ENCODE measurements around the gene ITGA1. TPM values are rescaled to one million over a fixed set of nuclear protein-coding genes. Genes with fewer than 3 reads are reported as not detected.

Gene ITGA1
- total RNA-seq, 1 experiment from 2014 or later = 26.4 TPM

DNA sequence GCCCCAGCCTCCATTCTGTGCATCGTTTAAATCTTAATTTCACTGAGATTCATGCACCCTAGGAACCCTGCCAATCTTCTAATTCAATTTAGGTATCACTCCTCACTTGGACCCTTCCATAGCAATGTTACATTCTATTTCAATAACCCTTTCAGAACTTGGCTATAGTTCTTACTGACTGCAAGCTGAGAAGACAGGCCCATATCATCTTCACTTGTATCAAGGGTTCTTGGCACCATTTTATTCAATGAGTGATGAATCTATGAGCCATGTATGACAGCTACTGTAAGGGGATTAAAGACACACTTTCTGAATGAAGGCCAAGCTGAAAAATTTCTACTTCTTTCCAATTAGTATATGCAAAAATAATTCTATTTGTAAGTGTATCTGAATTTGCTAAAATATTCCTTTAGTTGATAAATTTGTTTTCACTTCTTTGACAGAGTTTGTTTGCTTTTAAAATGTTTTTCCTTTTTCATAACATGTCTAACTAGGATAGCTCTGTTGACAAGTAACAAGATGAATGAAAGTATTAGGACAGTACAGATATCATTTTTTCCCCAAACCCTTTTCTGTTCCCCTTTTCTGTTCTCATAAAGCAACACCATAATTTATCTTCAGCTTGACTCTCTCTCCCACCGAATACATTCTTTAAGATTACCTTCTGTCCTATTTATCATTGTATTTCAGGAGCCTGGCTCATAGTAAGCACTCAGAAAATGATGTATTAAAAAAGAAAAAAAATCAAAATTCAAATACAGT, 211.0 kb downstream of the ITGA1 start:
- intact Hi-C loops (cut with micrococcal nuclease; ENCODE audit: unreplicated experiment) = no loop called here
- TF ChIP-seq, protein P1, sequence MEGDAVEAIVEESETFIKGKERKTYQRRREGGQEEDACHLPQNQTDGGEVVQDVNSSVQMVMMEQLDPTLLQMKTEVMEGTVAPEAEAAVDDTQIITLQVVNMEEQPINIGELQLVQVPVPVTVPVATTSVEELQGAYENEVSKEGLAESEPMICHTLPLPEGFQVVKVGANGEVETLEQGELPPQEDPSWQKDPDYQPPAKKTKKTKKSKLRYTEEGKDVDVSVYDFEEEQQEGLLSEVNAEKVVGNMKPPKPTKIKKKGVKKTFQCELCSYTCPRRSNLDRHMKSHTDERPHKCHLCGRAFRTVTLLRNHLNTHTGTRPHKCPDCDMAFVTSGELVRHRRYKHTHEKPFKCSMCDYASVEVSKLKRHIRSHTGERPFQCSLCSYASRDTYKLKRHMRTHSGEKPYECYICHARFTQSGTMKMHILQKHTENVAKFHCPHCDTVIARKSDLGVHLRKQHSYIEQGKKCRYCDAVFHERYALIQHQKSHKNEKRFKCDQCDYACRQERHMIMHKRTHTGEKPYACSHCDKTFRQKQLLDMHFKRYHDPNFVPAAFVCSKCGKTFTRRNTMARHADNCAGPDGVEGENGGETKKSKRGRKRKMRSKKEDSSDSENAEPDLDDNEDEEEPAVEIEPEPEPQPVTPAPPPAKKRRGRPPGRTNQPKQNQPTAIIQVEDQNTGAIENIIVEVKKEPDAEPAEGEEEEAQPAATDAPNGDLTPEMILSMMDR (IDR thresholded peaks at IDR 0.05; ENCODE audit: insufficient read depth in 1 of 2, low read depth in 1 of 2, low read length in 1 of 2, severe bottlenecking in 1 of 2, unreplicated experiment in 1 of 2) = no peak
- DNase-seq = no peak
- H3K27me3 Mint-ChIP-seq (ENCODE audit: insufficient read depth, unreplicated experiment) = no peaks in the 10 kb centered on the region
- H3K4me1 Mint-ChIP-seq (ENCODE audit: low read depth, unreplicated experiment) = no peaks in the 10 kb centered on the region
- H3K27ac Mint-ChIP-seq (ENCODE audit: unreplicated experiment) = no peak overlapping the region
- H3K36me3 Mint-ChIP-seq (ENCODE audit: insufficient read depth, unreplicated experiment) = peaks cover 17% of the 10 kb centered on the region
- Histone ChIP-seq H3K36me3 (ENCODE audit: control insufficient read depth, insufficient read depth, low read length) (no peaks in the 10 kb centered on the region; the same call in 1 of the 2 replicates), H3K9me3 (no peaks in the 10 kb centered on the region), H3K4me3 (ENCODE audit: low read depth, low read length) (no peak overlapping the region), H3K4me1 (peaks cover 17% of the 10 kb centered on the region), H3K27me3 (replicated peaks; ENCODE audit: control insufficient read depth, insufficient read depth, low read length) (no peaks in the 10 kb centered on the region)
- ChIA-PET POLR2A (no interaction called here), CTCF (no interaction called here)
- H3K9me3 Mint-ChIP-seq (ENCODE audit: unreplicated experiment) = no peaks in the 10 kb centered on the region
- no TSS peak for BruUV-seq (replicated peaks)
- no peak overlapping the region for H3K4me3 Mint-ChIP-seq (ENCODE audit: unreplicated experiment)

DNA sequence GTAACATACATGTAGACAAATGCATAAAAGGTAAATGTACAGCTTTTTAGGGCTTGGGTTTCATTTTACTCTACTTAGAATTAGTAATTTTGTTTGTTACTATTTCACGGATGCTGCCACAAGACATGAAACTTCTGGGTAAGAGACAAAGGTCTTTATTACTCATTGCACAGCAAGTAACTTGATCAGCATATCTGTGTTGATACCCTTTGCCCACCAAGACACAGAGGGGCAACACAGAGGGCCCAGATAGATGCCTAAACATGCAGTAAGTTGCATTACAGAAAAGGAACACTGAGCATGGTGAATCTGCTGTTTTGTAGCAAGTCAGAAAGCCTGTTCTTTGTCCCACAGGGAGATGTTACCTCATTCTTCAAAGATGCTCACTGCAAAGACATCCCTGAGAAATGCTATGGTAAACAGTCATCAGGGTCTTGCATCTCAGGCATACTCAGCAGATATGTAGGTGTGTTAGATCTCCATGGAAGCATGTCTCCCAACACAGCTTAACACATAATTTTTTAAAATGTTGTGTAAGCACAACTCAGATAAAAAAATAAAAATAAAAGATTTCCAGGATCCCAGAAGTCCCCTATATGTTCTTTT, 211.7 kb downstream of the ITGA1 start:
- Mint-ChIP-seq H3K27ac (ENCODE audit: unreplicated experiment) (no peak overlapping the region), H3K36me3 (ENCODE audit: insufficient read depth, unreplicated experiment) (peaks cover 21% of the 10 kb centered on the region), H3K9me3 (ENCODE audit: unreplicated experiment) (no peaks in the 10 kb centered on the region), H3K4me1 (ENCODE audit: low read depth, unreplicated experiment) (no peaks in the 10 kb centered on the region), H3K27me3 (ENCODE audit: insufficient read depth, unreplicated experiment) (no peaks in the 10 kb centered on the region), H3K4me3 (ENCODE audit: unreplicated experiment) (no peak overlapping the region)
- ChIA-PET POLR2A (no interaction called here), CTCF (no interaction called here)
- Histone ChIP-seq H3K27me3 (replicated peaks; ENCODE audit: control insufficient read depth, insufficient read depth, low read length) (no peaks in the 10 kb centered on the region), H3K4me3 (ENCODE audit: low read depth, low read length) (no peak overlapping the region), H3K4me1 (peaks cover 17% of the 10 kb centered on the region), H3K36me3 (ENCODE audit: control insufficient read depth, insufficient read depth, low read length) (no peaks in the 10 kb centered on the region; the same call in 1 of the 2 replicates), H3K9me3 (no peaks in the 10 kb centered on the region)
- intact Hi-C loops (cut with micrococcal nuclease; ENCODE audit: unreplicated experiment) = no loop called here
- DNase-seq = no peak
- TF ChIP-seq, protein P1 (IDR thresholded peaks at IDR 0.05; ENCODE audit: insufficient read depth in 1 of 2, low read depth in 1 of 2, low read length in 1 of 2, severe bottlenecking in 1 of 2, unreplicated experiment in 1 of 2) = no peak
- no TSS peak for BruUV-seq (replicated peaks)

DNA sequence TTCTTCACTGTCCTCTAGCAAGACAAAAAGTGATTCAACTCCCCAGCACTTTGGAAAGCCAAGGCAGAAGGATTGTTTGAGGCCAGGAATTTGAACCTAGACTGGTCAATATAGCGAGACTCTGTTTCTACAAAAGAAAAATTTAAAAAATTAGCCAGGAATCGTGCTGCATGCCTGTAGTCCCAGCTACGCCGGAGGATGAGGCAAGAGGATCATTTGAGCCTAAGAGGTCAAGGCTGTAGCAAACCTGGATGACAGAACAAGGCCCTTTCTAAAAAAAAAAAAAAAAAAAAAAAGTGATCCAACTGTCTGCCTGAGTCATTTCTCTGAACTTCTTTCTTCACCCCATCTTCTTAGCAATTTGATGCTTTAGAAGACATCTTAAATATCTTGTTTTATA, 213.8 kb downstream of the ITGA1 start:
- BruUV-seq (replicated peaks) = no TSS peak
- ChIA-PET CTCF (no interaction called here), POLR2A (no interaction called here)
- no peak overlapping the region for H3K4me3 Mint-ChIP-seq (ENCODE audit: unreplicated experiment)
- intact Hi-C loops (cut with micrococcal nuclease; ENCODE audit: unreplicated experiment) = no loop called here
- H3K4me1 Mint-ChIP-seq (ENCODE audit: low read depth, unreplicated experiment) = no peaks in the 10 kb centered on the region
- TF ChIP-seq, protein P1 (IDR thresholded peaks at IDR 0.05; ENCODE audit: insufficient read depth in 1 of 2, low read depth in 1 of 2, low read length in 1 of 2, severe bottlenecking in 1 of 2, unreplicated experiment in 1 of 2) = no peak
- H3K27me3 Mint-ChIP-seq (ENCODE audit: insufficient read depth, unreplicated experiment) = no peaks in the 10 kb centered on the region
- DNase-seq = no peak
- no peak overlapping the region for H3K4me3 ChIP-seq (ENCODE audit: low read depth, low read length)
- no peaks in the 10 kb centered on the region for H3K9me3 ChIP-seq
- no peaks in the 10 kb centered on the region for H3K27me3 ChIP-seq (replicated peaks; ENCODE audit: control insufficient read depth, insufficient read depth, low read length)
- H3K27ac Mint-ChIP-seq (ENCODE audit: unreplicated experiment) = no peak overlapping the region
- peaks cover 27% of the 10 kb centered on the region for H3K36me3 Mint-ChIP-seq (ENCODE audit: insufficient read depth, unreplicated experiment)
- no peaks in the 10 kb centered on the region; the same call in 1 of the 2 replicates for H3K36me3 ChIP-seq (ENCODE audit: control insufficient read depth, insufficient read depth, low read length)
- no peaks in the 10 kb centered on the region for H3K9me3 Mint-ChIP-seq (ENCODE audit: unreplicated experiment)
- H3K4me1 ChIP-seq = peaks cover 13% of the 10 kb centered on the region

All from Caco-2 (cell line).